H1 (cell line): ENCODE measurements around the gene HS2ST1. TPM values are rescaled to one million over a fixed set of nuclear protein-coding genes. Genes with fewer than 3 reads are reported as not detected.

Experiments
- EGR1 ChIP-seq: IDR thresholded peaks from 2 replicates; pipeline ENCODE4 v1.6.1; 2011; ENCODE audit warnings: low read depth, low read length, borderline replicate concordance
- HDAC6 ChIP-seq: IDR thresholded peaks from one replicate; pipeline ENCODE4 v1.7.1; 2012; ENCODE audit warnings: low read depth, mild to moderate bottlenecking, inconsistent platforms, low read length, moderate library complexity
- KDM4A ChIP-seq: IDR thresholded peaks from one replicate; pipeline ENCODE4 v1.7.1; 2012; ENCODE audit warnings: low read depth, mild to moderate bottlenecking, moderate library complexity, low read length, inconsistent platforms; ENCODE audit not compliant: severe bottlenecking
- PHF8 ChIP-seq: fragments of 200-600 bp; sonication (generic); conservative IDR thresholded peaks from 2 replicates; pipeline ENCODE4 v1.7.1; 2012; ENCODE audit warnings: low read depth, mild to moderate bottlenecking, inconsistent platforms, low read length, moderate library complexity
- TEAD4 ChIP-seq: IDR thresholded peaks from 2 replicates; pipeline ENCODE4 v1.6.1; 2012; ENCODE audit warnings: low read depth, low read length, inconsistent platforms, mixed read lengths
- polyA plus RNA-seq, 7 experiments: library from polyadenylated mRNA; depleted of rRNA in 3 of 7; stranded (reverse) in 5 of 7; unstranded in 2 of 7; fragments of >200 nt in 5 of 7; fragments of 200-250 nt in 2 of 7; gene quantifications; 1 replicate in 5 of 7; 2 replicates in 1 of 7; 4 replicates in 1 of 7; pipeline versions ENCODE4 v1.2.1 to v1.2.3, GENCODE V29; 2011 to 2013; ENCODE audit warnings: missing spikeins in 2 of 7, mixed read lengths in 2 of 7
- total RNA-seq: library from RNA; stranded (reverse); fragmentation: NEBNext Ultra II Directional; extraction: Animal tissue kit (Norgen Biotek cat#: 25700); gene quantifications from 2 replicates; pipeline ENCODE4 v1.2.1, GENCODE V29; 2021
- TF ChIP-seq, protein P1 (sequence below): IDR thresholded peaks from 2 replicates; pipeline ENCODE4 v1.6.1; 2011; ENCODE audit warnings: low read depth, mild to moderate bottlenecking, low read length; ENCODE audit not compliant: insufficient read depth

HS2ST1 gene
- total and polyA plus RNA-seq, 2 of the 8 experiments (the other 6 are each of a cell fraction or from before 2014, with no cell fraction given), result 5.2 to 28.3 TPM

DNA sequence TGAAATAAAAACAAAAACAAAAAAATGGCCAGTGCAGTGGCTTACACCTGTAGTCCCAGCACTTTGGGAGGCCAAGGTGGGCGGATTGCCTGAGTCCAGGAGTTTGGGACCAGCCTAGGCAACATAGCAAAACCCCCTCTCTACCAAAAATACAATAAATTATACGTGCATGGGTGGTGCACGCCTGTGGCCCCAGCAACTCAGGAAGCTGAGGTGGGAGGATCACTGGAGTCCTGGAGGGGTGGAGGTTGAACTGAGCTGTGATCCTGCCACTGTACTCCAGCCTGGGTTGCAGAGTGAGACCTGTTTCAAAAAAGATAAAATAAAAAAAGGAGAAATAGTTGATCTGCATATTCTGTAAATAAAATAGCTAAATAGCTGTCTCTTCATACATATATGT lies 41.2 kb downstream of the HS2ST1 start (continued):
- TF ChIP-seq TEAD4 (no peak), KDM4A (no peak), HDAC6 (no peak), PHF8 (no peak), EGR1 (no peak)
- TF ChIP-seq, protein P1, sequence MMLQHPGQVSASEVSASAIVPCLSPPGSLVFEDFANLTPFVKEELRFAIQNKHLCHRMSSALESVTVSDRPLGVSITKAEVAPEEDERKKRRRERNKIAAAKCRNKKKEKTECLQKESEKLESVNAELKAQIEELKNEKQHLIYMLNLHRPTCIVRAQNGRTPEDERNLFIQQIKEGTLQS, result no peak
